GDM1 (cell line): Measurements from ENCODE around the gene MCF2L.
"Not testable (repeated sequence)": the region's sequence is repeated elsewhere in the genome, so short reads cannot be mapped to it uniquely, and the experiment has no call there.

ENCODE experiments used
- DNase-seq: peaks from one replicate; lab custom pipeline; 2025; lab: John Stamatoyannopoulos, UW

The MCF2L gene

GRCh38 chr13:113015826-113016525 lies 47.0 kb downstream of the MCF2L start:
- DNase-seq, result no peak

- no peak for DNase-seq
Observed at GRCh38 chr13:113016526-113017295, 47.7 kb downstream of the MCF2L start.

- DNase-seq, result no peak
Observed at GRCh38 chr13:113017506-113018215, 48.6 kb downstream of the MCF2L start.

- no peak for DNase-seq
Observed at GRCh38 chr13:113018676-113019465, 49.9 kb downstream of the MCF2L start.

DNA sequence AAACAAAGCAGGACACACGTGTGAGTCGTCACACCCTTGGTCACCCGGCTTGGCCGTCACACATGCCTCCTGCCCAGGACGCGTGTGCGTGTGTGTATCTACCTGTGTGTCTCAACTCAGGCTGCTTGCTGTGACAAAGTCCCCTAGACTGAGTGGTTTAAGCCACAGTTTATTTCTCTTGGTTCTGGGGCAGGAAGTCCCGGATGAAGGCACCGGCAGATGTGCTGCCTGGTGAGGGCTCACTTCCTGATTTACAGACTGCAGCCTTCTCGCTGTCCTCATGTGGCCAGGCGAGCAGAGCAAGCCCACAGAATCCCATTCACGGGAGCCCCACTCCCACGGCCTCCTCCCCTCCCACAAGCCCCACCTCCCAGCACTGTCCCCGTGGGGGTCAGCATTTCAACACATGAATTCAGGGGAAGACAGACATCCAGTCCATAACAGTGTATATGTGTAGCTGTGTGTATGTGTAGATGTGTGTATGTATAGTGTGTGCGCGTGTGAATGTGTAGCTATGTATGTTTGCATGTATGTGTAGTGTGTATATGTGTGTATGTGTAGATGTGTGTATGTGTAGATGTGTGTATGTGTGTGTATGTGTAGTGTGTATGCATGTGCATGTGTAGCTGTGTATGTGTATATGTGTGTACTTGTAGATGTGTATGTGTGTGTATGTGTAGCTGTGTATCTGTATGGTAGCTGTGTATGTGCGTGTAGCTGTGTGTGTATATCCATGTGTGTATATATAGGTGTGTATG lies 51.5 kb downstream of the MCF2L start:
- no peak for DNase-seq

- no peak for DNase-seq
Observed at GRCh38 chr13:113021391-113021790, 52.4 kb downstream of the MCF2L start.

GRCh38 chr13:113021811-113022210 lies 52.8 kb downstream of the MCF2L start:
- no peak for DNase-seq

DNA sequence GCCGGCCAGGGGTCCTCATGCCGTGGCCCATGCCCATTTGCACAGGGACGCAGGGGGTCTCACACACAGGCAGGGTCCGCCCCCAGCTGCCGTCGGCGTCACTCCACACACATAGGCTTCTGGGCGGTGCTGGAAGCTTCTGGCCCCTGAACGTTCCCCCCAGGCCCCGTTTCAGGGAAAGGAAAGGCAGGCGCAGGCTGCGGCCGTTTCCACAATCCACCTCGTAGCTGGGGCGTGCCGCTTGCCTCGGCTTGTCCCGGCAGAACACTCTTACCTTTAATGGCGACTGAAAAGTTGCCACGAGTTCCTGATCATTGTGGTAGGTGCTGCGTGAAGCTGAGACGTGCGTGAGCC lies 53.4 kb downstream of the MCF2L start:
- DNase-seq, result no peak

- DNase-seq, result no peak
Observed at GRCh38 chr13:113022745-113023574, 53.9 kb downstream of the MCF2L start.

GRCh38 chr13:113023694-113024430 lies 54.8 kb downstream of the MCF2L start:
- no peak for DNase-seq

DNA sequence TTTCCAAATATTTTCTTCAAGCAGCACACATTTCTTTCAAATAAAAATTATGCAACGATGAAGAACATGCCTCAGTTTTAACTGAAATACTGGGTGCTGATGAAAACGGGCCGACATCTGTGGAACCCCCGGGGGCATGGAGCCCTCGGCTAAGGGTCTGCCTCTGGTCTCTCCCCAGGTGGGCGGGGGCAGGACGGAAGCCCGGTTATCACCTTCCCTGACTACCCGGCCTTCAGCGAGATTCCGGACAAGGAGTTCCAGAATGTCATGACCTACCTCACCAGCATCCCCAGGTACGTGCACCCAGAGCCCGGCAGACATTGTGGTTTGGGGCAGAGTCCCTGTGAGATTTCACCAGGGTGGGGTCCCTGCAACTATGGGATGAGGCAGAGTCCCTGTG lies 55.5 kb downstream of the MCF2L start:
- no peak for DNase-seq

DNA sequence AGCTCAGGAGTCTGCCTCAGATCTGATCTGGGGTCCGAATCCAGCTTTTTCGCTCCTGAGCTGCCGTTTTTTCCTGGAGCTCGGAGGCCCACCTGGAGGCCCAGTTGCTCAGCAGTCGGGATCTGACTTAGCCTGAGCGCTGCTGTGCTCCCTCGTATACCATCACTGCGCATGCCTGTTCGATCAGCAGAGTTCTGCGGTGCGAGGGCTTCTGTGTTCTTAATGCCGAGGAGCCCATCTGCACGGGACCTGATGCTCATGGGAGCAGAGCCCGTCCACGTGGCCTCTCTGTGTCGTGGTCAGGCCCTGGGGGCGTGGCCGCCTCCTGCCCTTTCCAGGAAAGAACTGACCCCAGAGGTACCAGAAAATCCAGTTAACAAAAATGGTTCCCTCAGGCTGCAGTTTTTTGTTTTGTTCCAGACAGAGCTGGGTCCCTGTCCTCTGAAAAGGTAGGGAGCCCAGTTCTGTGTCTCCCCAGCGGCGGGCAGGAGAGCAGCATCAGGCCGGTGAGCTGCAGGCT lies 57.4 kb downstream of the MCF2L start:
- no peak for DNase-seq

DNA sequence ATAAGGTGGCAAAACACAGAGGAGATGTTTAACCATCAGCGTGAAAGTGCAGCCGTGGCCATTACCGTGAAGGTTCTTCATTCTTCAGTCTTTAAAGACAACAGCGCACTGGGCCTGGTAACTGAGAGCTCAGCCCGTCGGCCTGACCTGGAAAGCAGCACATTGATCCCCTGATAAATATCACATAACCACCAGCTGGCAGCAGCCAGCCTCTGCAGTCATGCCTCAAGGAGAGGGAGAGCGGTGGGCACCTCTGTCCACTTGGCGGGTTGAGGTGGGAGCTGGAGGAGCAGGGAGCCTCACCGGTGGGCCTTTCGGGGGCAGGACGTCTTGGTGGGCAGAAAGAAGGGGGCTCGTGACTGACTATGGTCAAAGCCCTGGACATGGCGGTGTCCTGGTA lies 58.1 kb downstream of the MCF2L start:
- no peak for DNase-seq

- no peak for DNase-seq
Observed at GRCh38 chr13:113027566-113027965, 58.6 kb downstream of the MCF2L start.

DNA sequence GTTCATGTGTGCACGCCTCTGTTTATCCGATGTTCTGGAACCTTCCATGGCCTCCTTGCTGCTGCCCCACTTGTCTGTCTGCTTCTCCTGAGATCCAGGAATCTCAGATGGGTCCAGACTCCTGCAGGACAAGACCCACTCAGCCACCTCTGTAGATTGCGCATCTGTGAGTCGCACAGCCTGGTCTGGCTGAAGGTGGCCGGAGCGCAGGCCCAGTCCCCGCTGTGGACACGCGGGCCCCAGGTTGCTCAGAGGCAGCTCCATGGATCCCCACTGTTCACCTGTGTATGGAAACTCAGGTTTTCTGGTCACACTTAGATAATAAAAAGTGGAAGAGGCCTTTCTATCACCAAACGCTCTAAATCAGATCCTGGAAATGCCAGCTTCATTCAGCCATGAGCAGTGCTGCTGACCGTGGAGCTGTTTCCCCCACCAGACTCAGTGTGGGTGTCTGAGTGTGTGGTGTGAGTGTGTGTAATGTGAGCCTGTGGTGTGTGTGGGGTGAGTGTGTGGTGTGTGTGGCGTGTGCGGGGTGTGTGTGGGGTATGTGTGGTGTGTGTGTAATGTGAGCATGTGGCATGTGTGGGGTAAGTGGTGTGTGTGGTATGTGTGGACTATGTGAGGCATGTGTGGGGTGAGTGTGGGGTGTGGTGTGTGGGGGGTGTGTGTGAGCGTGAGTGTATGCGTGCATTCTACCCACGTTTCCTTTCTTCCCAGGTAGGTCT lies 59.5 kb downstream of the MCF2L start:
- DNase-seq, result no peak

DNA sequence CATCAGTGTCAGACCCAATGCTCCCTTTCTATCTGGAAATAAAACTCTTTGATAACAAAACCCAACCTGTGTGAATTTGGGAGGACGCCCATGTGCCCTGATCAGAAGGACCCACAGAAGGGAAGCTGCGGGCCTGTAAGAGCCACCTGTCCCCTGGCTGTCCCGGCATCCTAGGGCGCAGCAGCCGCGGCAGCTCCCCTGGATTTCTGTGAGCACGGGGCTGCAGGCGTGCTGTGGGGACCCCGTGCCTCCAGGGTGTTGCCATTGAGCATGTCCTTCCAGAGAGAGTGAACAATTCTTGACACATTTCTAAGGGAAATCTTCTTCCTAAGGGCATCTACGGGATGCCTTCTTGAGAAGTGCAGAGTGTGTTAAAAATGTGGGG lies 60.0 kb downstream of the MCF2L start:
- no peak for DNase-seq

DNA sequence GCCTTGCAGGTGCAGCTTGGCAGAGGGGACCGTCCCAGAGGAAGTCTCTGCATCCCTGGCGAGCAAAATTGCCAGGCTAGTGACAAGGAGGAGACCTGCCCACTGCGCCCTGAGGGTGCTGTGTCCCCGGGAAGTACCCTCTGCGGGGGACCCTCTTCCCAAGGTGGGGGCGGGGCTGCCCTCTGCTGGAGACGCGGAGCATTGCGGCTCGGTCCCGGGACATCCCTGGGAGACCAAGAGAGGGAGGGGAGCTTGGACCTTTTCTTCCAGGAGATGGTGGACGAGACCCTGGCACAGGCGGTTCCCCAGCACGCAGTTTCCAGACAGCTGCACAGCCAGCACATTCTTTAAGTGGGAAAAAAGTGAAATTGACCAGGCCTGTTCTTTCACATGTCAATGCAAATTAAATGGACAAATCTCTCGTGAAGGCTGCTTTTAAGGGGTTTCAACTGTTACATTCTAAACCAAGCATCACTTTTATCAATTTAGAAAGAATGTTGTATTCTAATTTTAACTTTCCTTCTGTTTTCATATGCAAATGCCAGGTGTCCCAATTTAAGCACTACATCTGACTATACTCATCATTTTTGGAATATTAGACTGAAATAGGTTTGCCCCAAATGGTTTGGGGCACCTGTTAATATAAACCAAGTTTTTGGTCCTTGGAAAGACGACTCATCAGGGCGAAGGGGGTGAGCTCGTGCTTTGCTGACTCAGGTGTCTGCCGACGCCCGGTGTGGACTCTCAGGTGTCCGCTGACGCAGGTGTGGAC lies 60.7 kb downstream of the MCF2L start:
- DNase-seq, result no peak

DNA sequence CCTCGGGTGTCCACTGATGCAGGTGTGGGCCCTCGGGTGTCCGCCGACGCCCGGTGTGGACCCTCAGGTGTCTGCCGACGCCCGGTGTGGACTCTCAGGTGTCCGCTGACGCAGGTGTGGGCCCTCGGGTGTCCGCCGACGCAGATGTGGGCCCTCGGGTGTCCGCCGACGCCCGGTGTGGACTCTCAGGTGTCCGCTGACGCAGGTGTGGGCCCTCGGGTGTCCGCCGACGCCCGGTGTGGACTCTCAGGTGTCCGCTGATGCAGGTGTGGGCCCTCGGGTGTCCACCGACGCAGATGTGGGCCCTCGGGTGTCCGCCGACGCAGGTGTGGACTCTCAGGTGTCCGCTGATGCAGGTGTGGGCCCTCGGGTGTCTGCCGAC lies 61.2 kb downstream of the MCF2L start:
- not testable (repeated sequence) for DNase-seq
